HS-5 (cell line): ENCODE data around the gene MAP3K14.
A peak's percentile ranks its signal among the peaks of the same experiment; 100 is the strongest.
"Not testable (repeated sequence)": the region's sequence is repeated elsewhere in the genome, so short reads cannot be mapped to it uniquely, and the experiment has no call there.

Experiments used
- DNase-seq: peaks from one replicate; pipeline ENCODE4 v3.0.0-alpha.2; 2012; ENCODE audit warnings: low read depth

MAP3K14 gene

DNA sequence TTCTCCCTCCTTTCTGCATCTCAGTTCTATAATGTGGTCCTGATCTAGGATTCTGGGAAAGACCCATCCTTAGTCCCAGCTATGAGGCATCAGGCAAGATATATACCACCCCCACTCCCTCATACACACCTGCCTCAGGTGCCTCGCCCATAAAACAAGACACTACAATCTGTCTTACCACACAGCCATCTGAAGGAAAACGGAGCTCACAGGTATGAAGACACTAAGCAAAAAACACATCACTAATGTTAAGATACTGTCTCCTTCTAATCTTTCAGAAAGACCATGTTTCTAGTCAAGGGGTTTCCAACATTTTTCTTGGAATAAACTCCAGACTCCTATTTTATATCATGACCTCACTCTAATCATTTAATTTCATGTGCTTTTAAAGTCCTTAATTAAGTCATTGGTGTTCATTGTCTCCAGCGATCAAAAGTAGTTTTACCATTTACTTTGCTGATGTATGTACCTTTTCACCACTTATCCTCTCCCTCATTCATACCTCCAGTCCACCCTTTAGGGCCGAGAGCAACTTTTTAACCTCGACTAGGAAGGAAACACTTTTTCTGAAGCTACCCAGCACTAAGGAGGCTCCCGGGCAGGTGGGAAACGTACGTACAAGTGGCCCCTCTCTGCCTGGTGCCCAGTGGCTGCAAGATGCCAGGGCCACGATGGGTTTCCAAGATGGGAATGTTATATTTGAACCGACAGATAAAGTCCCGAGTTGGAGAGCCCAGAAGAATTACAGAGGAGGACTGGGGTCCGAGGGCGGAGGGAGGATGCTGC is 979 bp downstream of the MAP3K14 start:
- DNase-seq, result no peak

DNA sequence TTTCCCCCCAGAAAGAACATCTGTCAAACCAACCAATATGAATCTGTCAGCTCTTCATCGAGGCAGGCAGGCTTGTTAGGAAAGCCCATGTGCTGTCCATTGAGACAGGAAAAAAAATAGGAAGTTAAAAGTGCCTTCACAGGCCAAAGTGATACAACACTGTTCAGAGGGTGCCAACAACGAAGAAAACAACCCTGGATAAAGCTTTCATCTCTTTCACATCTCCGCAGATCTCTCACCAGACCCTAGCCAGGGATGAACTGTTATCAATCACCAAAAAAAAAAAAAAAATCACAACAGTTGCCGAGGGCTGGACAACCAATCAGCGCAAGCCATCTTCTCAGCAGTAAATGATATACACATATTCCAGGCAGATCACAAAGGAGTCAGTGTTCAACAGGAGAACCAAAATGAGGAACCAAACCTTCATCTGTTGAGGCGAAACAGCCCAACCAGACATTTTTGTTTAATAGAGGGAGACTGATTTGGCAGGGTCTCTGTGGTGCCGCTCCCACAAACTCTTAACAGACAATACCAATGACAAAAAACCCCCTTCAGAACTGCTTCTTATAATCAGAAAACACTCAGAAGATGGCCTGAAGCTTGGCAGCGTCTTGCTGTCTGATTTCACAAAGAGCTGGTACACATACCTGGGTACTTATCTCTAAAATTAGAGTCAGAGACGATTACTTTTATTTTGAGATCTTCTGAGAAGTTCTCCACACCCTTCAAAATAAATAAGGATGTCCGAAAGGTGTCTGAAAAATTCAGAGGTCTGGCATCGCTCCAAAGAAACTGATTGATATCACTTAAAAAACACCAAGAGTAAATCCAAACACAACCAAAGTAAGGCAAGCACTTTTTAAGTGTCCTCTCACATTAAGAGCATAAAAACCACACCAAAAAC is 1.8 kb downstream of the MAP3K14 start:
- no peak for DNase-seq

GRCh38 chr17:45313996-45314740 is 2.7 kb downstream of the MAP3K14 start:
- DNase-seq, result no peak

GRCh38 chr17:45313421-45313771 is 3.4 kb downstream of the MAP3K14 start:
- DNase-seq, result no peak

- DNase-seq, result no peak
Measured at GRCh38 chr17:45312477-45313420, 4.1 kb downstream of the MAP3K14 start.

DNA sequence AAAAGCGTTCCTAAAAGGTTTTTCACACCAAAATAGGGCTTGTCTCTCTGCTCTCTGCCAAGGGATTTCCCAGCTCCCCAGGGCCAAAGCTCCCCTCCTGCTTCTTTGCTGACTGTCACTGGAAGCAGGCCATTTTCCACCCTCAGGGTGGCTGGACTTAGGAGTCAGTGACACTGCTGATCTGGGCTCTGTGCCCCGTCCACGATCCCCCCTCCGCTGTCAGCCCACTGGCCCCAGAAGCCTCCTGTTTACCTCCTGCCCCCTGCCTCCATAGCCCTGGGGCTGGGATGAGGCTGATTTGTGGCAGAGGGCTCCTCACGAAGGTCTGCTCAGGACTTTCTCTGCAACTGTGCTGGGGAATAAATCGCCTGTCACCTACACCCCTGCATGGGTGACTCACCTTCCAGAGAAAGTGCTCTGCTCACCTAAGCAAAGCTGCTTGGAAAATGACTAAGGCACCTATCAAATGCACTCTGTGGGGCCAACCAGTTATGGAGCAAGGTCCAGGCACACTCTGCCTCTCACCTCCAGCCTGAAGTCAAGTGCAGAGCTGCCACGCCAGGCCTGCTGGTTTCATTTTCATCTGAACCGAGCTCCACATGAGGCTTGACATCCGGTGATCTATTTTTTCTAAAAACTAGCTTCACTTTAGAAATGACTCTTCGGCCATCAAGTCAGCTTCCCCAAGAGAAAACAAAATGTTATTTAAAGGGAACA is 4.9 kb downstream of the MAP3K14 start:
- DNase-seq, result no peak

DNA sequence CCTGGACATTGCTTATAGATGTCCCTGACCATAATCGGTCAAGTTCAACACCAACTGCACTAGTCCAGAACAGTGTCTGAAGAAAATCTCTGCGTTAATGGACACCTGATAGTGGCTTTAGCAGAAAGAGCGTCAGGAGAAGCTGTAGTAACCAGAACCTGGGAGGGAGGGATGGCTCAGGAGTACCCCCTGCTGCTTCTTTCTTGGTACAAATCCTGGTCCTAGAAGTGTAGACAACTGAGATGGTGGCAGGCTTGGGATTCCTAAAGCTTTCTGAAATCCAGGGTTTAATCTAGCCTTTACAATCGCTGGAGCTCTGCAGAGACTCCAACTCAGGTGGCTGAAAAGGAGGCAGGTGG is 5.4 kb downstream of the MAP3K14 start:
- no peak for DNase-seq

DNA sequence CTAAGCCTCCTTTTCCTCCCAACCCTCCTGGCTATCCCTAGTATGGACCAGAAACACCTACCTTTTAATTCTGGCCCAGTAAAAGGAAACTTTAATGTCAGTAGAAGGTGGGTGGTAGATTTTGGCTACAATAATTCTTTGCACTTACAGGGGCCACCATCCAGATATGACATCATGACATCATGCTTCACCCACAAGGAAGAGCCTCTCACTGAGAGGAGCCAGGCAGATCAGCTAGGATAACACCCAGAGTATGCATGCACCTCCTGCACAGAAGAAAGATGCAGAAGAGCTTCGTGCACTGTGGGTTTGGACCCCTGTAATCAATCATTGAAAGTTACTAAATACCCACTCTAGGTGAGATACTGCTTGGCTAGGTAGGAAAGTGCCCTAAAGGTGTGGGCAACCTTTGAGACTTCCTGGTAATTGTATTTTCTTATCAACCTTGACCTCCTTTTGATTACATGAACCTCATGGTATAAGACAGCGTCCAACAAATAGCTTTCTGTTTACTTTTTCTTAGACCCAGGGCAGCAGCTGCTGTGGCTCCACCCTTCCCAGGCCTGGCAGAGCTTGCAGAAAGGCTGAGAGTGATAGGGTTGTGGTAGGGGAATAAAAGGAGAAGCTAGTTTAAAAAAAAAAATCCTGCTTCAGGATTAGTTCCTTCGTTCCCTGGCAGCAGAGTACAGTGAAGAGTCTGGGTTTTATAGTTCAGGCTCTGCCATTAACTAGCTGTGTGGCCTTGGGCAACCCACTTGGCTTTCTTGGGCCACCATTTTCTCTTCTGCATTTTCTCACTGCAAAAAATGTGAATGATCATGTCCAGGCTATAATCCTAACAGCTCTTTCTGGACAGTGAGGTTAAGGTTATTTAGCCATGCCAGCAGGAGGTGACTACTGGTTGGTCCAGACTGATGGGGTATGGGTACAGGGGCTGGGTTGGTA is 6.2 kb downstream of the MAP3K14 start:
- DNase-seq, result no peak

DNA sequence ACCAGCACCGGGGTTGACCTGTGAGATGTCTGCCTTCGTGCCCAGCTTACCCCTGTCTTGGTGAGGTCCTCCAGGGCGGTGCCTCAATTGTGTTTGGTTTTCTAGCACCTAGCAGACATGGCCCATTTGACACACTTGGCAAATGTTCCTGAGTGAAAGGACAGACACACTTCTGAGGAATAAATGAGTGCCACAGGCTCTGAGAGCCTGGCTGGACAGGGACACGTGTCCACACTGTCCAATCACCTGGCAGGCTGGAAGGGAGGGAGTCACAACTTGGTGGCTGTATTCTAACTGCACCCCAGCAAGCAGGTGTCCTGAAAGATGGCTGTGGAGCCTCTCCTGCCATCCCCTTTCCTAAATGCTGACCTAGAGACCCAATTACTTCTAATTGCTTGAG is 7.4 kb downstream of the MAP3K14 start:
- no peak for DNase-seq

GRCh38 chr17:45308840-45309239 is 8.0 kb downstream of the MAP3K14 start:
- DNase-seq, result no peak

DNA sequence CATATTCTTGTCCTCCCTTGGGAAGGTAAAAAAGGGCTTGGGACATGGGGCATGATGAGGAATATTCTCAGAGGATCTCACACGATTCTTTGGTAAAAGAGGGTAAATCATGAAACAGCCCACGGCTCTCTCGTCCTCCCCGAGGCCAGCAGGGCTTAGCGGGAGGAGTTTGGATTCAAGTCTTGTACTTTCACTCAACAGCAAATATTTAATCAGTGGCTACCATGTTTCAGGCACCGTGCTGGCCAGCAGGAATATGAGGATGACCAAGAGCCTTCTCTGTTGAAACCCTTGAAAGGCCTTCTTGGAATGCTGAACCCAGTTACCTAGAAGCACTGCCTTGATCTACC is 8.8 kb downstream of the MAP3K14 start:
- DNase-seq, result no peak

DNA sequence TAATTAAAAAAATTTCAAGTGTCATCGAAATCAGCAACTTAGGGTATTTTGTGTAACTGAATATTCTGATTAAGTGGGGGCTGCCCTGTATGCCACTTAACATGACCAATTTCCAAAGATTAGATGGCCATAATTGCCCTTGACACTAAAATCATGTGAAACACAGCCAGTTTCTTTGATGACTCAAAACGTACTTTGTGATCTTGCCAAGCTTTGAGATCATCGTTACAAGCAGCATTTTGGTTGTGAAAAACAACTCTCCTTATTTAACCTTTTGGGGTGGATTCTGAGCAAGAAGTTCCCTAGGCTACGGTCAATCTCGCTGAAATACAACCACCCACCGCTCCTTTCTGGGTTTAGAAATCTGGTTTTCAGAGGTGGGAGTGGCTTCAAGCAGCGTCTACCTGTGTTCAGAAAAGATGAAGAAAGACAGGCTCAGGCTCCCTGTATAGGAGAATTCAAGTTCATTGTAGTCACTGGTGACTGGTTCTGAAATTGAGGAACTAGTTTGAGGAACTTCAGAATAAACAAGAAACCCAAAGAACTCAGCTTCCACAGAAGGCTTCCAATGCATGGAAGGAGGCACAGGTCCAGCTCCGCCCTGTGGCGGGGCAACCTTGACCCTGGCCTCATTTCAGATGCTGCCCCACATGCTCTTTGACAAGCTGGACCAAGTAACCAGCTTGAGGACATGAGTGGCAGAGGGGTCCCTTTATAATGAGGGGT is 9.4 kb downstream of the MAP3K14 start:
- peak; percentile 74 for DNase-seq

DNA sequence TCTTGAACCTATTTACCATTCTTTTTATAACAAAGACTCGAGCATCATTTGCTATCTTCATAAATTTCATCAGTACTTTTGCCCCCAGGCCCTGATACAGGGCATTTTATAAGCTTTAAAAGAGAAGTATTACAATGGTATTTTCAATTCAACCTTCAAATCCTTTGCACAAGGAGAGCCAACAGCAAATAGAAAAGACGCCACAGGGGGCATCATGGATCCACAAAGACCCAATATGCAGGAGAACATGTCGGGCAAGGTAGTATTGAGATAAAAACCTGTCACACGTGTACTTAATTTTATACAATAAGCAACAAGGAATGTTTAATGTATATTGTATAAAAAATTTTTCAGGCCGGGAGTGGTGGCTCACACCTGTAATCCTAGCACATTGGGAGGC is 10.2 kb downstream of the MAP3K14 start:
- DNase-seq, result no peak

DNA sequence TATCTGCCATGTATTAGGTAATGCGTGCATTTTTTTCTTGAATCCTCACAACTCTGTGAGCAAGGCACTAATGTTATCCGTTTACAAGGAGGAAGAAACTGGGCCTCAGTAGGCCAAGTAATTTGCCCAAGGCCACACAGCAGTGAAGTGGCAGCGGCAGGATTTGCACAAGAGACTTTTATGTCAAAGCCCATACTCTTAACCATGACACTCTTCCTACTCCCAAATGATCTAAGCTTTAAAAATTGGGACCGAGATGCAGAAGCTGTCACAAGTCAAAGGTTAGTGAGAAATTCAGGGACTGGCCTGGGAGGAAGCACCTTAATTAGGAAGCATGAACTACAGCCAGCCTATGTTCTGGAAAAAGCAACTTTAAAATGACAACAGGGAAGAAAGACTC is 10.7 kb downstream of the MAP3K14 start:
- no peak for DNase-seq

DNA sequence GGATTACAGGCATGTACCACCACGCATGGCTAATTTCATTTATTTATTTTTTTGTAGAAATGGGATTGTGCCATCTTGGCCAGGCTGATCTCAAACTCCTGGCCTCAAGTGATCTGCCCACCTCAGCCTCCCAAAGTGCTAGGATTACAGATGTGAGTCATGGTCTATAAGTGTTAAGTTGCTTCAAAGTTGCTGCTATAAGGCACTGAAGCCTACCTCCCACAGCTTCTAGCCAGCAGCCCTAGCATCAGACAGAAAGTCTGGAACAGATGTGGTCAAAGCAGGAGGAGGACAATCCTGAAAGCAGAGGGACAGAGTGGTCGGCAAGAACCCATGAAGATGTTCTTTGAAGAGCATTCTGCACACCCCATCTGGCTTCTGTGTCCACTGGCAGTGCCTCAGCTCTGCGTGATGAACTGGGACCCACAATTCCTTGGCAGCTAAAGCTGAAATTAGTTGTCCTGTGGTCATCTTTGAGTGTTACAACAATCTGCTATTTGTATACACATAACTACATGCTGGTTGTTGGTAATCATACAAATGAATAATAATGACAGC is 11.2 kb downstream of the MAP3K14 start:
- DNase-seq, result no peak

DNA sequence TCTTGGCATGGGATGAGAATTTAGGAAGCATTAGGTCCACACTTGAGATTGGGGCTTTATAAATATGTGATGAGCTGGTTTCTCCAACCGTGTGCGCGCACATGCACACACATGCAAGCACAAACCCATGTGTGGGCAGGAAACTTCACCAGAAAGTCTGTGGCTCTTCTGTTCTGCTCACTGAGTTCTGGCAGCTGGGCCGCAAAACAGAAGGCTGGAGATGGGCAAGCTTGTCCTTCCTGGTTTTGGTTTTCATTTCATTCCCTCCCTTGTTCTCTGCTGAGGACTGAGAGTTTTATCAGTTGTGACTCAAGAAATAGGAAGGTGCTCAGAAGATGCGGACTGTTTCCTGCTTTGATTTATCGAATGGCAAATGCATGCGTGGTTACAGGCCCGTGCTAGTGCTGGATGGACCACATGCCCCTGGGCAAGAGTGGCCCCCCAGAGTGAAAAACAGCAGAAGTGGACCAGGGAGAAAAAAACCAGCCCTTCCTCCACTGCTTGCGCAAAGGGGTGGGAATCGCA is 14.1 kb downstream of the MAP3K14 start:
- no peak for DNase-seq

- DNase-seq, result not testable (repeated sequence)
Measured at GRCh38 chr17:45302220-45302619, 14.6 kb downstream of the MAP3K14 start.

- DNase-seq, result no peak
Measured at GRCh38 chr17:45301674-45302073, 15.1 kb downstream of the MAP3K14 start.
